Measurements from ENCODE around the gene SORCS3. TPM values are rescaled to one million over a fixed set of nuclear protein-coding genes. Genes with fewer than 3 reads are reported as not detected.

The SORCS3 gene
- total and polyA plus RNA-seq, 4 donors, result 0.93 TPM; not detected in 3

DNA sequence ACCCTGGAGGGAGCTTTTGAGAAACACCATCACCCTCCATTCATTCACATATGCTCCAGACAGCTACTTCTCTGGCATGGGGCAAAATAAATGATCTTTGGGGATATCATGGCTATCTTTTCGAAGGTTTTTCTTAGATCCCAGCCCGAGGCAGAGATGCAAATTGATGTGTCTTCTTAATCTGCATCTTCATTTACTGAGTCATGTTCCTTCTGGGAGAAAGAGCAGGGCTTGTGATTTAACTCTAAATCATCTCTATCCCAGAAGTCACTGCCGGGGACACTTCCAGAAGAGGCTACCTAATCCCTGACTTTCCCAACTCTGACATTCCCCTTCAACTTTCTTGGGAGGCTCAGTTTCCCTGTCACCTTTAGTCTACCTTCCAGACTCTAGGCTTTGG, 90.1 kb downstream of the SORCS3 start:
- 66% methylated on average over 3 of the region's 3 CpGs for WGBS
- H3K27ac ChIP-seq (ENCODE audit: low read depth in 1 of 2, low read length in 2 of 2), result no peak overlapping the region
- no peaks in the 10 kb centered on the region for H3K4me1 ChIP-seq (ENCODE audit: control insufficient read depth in 4 of 4, insufficient read depth in 4 of 4, low read length in 3 of 4)
- peaks cover 0 to under 1% (median 0%) of the 10 kb centered on the region in 4 donors for H3K9me3 ChIP-seq (ENCODE audit: control insufficient read depth in 4 of 4, low read length in 3 of 4)
- H3K4me3 ChIP-seq (ENCODE audit: low read depth in 1 of 3, low read length in 3 of 3), result no peak overlapping the region
- H3K9ac ChIP-seq (ENCODE audit: low read depth in 1 of 2, low read length in 2 of 2), result no peak overlapping the region
- no peak for DNase-seq (ENCODE audit: low spot score)
- H3K27me3 ChIP-seq (ENCODE audit: control insufficient read depth in 4 of 4, insufficient read depth in 4 of 4, low read length in 3 of 4), result peaks cover 0 to 5% (median 0%) of the 10 kb centered on the region in 4 donors
- no peak for TF ChIP-seq YY1 (IDR thresholded peaks at IDR 0.05)
- no peak for TF ChIP-seq SP1 (IDR thresholded peaks at IDR 0.05)
- H3K36me3 ChIP-seq (ENCODE audit: control insufficient read depth in 4 of 4, insufficient read depth in 3 of 4, low read depth in 1 of 4, low read length in 3 of 4), result no peaks in the 10 kb centered on the region

DNA sequence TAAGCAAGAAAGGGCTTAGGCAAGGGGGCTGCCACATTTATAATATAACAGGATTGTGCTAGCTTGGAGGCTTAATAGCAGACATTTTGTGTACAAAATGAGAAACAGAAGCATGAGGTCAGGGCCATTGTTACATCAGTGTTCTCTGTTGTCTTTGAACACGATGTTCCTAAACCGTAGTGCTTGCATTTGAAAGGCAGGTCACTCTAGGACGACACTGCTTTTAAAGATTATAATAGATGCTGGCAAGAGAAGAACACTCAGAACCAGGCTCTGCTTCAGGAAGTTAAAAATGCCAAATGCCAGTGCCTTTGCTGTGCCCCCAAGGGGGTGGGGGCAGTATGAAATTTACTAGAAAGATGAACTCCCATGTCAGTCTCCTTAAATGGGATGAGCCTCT, 91.1 kb downstream of the SORCS3 start:
- H3K9ac ChIP-seq (ENCODE audit: low read depth in 1 of 2, low read length in 2 of 2), result no peak overlapping the region
- 44% methylated on average over 3 of the region's 3 CpGs for WGBS
- no peaks in the 10 kb centered on the region for H3K27me3 ChIP-seq (ENCODE audit: control insufficient read depth in 4 of 4, insufficient read depth in 4 of 4, low read length in 3 of 4)
- no peaks in the 10 kb centered on the region for H3K36me3 ChIP-seq (ENCODE audit: control insufficient read depth in 4 of 4, insufficient read depth in 3 of 4, low read depth in 1 of 4, low read length in 3 of 4)
- H3K4me1 ChIP-seq (ENCODE audit: control insufficient read depth in 4 of 4, insufficient read depth in 4 of 4, low read length in 3 of 4), result no peaks in the 10 kb centered on the region
- TF ChIP-seq, protein P1, sequence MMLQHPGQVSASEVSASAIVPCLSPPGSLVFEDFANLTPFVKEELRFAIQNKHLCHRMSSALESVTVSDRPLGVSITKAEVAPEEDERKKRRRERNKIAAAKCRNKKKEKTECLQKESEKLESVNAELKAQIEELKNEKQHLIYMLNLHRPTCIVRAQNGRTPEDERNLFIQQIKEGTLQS (IDR thresholded peaks at IDR 0.05), result no peak
- no peak for TF ChIP-seq FOXA2 (IDR thresholded peaks at IDR 0.05)
- H3K27ac ChIP-seq (ENCODE audit: low read depth in 1 of 2, low read length in 2 of 2), result no peak overlapping the region
- no peak for DNase-seq (ENCODE audit: low spot score)
- no peak overlapping the region for H3K4me3 ChIP-seq (ENCODE audit: low read depth in 1 of 3, low read length in 3 of 3)
- no peaks in the 10 kb centered on the region for H3K9me3 ChIP-seq (ENCODE audit: control insufficient read depth in 4 of 4, low read length in 3 of 4)

DNA sequence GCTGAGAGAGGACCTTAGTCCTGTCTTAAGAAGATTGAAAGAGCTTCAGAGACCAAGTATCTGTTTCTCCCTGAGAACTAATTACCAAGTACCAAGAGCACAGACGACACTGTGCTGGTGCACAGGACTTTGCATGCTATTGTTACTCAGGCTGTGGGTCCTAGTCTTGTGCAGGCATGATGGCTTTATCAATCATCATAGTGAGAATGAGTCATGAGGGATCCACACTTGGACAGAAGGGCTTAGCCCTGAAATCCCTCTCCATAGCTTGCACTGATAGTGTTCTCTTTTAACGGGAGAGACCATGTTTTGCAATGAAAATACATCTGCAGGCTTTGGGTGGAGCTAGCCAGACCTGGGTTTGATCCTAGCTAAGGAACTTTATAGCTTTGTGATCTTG, 93.3 kb downstream of the SORCS3 start:
- H3K4me3 ChIP-seq (ENCODE audit: low read depth in 1 of 3, low read length in 3 of 3), result no peak overlapping the region
- H3K36me3 ChIP-seq (ENCODE audit: control insufficient read depth in 4 of 4, insufficient read depth in 3 of 4, low read depth in 1 of 4, low read length in 3 of 4), result no peaks in the 10 kb centered on the region
- no peak overlapping the region for H3K9ac ChIP-seq (ENCODE audit: low read depth in 1 of 2, low read length in 2 of 2)
- TF ChIP-seq YY1 (IDR thresholded peaks at IDR 0.05) (no peak), FOXA2 (IDR thresholded peaks at IDR 0.05) (no peak), SP1 (IDR thresholded peaks at IDR 0.05) (no peak), FOXA1 (IDR thresholded peaks at IDR 0.05) (no peak), EGR1 (IDR thresholded peaks at IDR 0.05; ENCODE audit: low read depth in 2 of 2) (no peak)
- TF ChIP-seq, protein P2, sequence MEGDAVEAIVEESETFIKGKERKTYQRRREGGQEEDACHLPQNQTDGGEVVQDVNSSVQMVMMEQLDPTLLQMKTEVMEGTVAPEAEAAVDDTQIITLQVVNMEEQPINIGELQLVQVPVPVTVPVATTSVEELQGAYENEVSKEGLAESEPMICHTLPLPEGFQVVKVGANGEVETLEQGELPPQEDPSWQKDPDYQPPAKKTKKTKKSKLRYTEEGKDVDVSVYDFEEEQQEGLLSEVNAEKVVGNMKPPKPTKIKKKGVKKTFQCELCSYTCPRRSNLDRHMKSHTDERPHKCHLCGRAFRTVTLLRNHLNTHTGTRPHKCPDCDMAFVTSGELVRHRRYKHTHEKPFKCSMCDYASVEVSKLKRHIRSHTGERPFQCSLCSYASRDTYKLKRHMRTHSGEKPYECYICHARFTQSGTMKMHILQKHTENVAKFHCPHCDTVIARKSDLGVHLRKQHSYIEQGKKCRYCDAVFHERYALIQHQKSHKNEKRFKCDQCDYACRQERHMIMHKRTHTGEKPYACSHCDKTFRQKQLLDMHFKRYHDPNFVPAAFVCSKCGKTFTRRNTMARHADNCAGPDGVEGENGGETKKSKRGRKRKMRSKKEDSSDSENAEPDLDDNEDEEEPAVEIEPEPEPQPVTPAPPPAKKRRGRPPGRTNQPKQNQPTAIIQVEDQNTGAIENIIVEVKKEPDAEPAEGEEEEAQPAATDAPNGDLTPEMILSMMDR (IDR thresholded peaks at IDR 0.05; ENCODE audit: low read depth, low read length, missing input control), result no peak
- TF ChIP-seq, protein P3, sequence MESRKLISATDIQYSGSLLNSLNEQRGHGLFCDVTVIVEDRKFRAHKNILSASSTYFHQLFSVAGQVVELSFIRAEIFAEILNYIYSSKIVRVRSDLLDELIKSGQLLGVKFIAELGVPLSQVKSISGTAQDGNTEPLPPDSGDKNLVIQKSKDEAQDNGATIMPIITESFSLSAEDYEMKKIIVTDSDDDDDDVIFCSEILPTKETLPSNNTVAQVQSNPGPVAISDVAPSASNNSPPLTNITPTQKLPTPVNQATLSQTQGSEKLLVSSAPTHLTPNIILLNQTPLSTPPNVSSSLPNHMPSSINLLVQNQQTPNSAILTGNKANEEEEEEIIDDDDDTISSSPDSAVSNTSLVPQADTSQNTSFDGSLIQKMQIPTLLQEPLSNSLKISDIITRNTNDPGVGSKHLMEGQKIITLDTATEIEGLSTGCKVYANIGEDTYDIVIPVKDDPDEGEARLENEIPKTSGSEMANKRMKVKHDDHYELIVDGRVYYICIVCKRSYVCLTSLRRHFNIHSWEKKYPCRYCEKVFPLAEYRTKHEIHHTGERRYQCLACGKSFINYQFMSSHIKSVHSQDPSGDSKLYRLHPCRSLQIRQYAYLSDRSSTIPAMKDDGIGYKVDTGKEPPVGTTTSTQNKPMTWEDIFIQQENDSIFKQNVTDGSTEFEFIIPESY (IDR thresholded peaks at IDR 0.05), result no peak
- no peaks in the 10 kb centered on the region for H3K4me1 ChIP-seq (ENCODE audit: control insufficient read depth in 4 of 4, insufficient read depth in 4 of 4, low read length in 3 of 4)
- peaks cover 0 to 2% (median 0%) of the 10 kb centered on the region in 4 donors for H3K27me3 ChIP-seq (ENCODE audit: control insufficient read depth in 4 of 4, insufficient read depth in 4 of 4, low read length in 3 of 4)
- H3K9me3 ChIP-seq (ENCODE audit: control insufficient read depth in 4 of 4, low read length in 3 of 4), result no peaks in the 10 kb centered on the region
- WGBS, result 35% methylated on average over 2 of the region's 2 CpGs
- no peak for DNase-seq (ENCODE audit: low spot score)
- H3K27ac ChIP-seq (ENCODE audit: low read depth in 1 of 2, low read length in 2 of 2), result no peak overlapping the region
